SK-N-SH (cell line): ENCODE results near the gene RAB7A.

Experiments used
- EP300 ChIP-seq, 2 experiments: IDR thresholded peaks; 2 replicates each; pipeline versions ENCODE4 v1.4.0 to v1.6.1; 2012; ENCODE audit warnings: borderline replicate concordance in 1 of 2, low read depth in 1 of 2, low read length in 1 of 2
- RCOR1 ChIP-seq: fragments of 150-350 bp; IDR thresholded peaks from 2 replicates; pipeline ENCODE4 v1.6.1; 2017; ENCODE audit warnings: antibody characterized with exemption, low read length
- TF ChIP-seq, protein P1 (sequence below): fragments of 200-600 bp; sonication (generic); IDR thresholded peaks from 2 replicates; pipeline ENCODE4 v1.6.1; 2017; ENCODE audit warnings: antibody characterized with exemption, mild to moderate bottlenecking, moderate library complexity

DNA sequence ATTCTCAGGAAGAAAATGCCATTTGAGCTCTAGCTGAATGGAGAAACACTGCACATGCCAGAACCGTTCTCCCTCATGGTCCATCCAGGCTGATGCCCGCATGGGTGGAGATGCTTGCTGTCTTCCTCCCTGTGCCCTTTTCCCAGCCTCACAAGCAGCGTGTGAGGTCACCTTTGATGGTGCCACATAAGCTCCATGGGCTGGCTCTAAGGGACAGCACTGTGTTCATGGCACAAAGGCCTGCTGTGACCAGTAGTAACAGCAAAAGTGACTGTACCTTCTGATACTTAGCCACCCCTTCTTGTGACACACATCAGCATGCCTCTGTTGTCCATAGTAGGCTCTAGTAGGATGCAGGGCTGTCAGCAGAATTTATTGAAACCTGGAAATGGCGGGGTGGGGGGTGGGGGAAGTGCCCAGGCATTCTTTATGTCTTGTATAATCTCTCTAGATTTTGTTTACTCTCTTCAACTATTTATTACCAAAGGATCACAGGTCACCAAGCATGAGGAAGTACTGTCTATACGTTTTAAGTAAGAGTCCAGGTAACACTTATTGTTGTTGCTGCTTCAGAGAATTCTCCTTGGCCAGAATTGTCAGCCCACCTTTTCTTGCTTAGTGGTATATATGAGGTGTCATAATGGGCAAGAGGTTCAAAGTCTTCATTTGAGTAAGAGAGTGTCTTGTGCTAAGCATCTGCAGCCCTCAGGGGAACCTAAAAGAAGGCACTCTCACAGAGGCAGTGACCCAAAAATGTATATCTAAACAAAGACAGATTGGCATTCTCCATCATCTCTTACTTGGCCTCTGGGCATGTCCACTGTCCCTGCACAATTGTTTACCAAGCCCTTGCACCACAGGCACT lies 56.5 kb downstream of the RAB7A start:
- TF ChIP-seq, protein P1, sequence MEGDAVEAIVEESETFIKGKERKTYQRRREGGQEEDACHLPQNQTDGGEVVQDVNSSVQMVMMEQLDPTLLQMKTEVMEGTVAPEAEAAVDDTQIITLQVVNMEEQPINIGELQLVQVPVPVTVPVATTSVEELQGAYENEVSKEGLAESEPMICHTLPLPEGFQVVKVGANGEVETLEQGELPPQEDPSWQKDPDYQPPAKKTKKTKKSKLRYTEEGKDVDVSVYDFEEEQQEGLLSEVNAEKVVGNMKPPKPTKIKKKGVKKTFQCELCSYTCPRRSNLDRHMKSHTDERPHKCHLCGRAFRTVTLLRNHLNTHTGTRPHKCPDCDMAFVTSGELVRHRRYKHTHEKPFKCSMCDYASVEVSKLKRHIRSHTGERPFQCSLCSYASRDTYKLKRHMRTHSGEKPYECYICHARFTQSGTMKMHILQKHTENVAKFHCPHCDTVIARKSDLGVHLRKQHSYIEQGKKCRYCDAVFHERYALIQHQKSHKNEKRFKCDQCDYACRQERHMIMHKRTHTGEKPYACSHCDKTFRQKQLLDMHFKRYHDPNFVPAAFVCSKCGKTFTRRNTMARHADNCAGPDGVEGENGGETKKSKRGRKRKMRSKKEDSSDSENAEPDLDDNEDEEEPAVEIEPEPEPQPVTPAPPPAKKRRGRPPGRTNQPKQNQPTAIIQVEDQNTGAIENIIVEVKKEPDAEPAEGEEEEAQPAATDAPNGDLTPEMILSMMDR, result no peak
- TF ChIP-seq RCOR1 (no peak), EP300 (IDR thresholded peaks at IDR 0.05; ENCODE audit: borderline replicate concordance in 1 of 2, low read depth in 1 of 2, low read length in 1 of 2) (no peak)
